ENCODE measurements around the gene MTG2.

DNA sequence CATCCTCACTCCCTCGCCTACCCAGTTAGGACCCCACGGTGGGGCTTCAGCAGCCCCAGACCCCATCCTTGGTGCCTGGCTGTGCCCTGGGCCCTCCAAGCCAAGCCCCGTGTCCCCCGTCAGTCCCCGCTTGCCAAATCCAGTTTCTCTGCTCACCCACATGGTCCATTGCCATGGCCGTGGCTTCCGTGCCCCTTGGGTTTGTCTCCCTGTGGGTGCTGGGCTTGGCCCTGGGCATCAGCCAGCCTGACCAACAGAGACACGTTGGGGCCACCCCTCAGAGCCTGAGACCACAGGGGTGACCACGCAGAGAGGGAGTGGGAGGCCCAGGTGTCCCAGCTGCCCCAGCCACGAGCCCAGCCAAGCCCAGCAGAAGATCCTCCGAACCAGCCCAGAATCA, 31.6 kb upstream of the MTG2 start:
- TF ChIP-seq ZFP3 (CRISPR knock-in tag; IDR thresholded peaks at IDR 0.05) (no peak), ZFP30 (CRISPR knock-in tag; IDR thresholded peaks at IDR 0.05) (no peak)
